G401 (cell line): ENCODE measurements around the gene ALOX15B. TPM values are rescaled to one million over a fixed set of nuclear protein-coding genes. Genes with fewer than 3 reads are reported as not detected.

ENCODE experiments used
- DNase-seq: peaks from one replicate; pipeline ENCODE4 v3.0.0-alpha.2; 2015; ENCODE audit warnings: low spot score
- in situ Hi-C: cut with HindIII; loops from 2 replicates; pipeline ENCODE4 v1.10.0; 2016; ENCODE audit warnings: low sequenced_read_pairs, mixed read lengths
- total RNA-seq: library from RNA; depleted of rRNA; stranded (reverse); fragments of >200 nt; shearing (Covaris generic); gene quantifications from 2 replicates; pipeline ENCODE4 v1.2.3, GENCODE V29; 2014; rRNA removed

Gene ALOX15B, protein sequence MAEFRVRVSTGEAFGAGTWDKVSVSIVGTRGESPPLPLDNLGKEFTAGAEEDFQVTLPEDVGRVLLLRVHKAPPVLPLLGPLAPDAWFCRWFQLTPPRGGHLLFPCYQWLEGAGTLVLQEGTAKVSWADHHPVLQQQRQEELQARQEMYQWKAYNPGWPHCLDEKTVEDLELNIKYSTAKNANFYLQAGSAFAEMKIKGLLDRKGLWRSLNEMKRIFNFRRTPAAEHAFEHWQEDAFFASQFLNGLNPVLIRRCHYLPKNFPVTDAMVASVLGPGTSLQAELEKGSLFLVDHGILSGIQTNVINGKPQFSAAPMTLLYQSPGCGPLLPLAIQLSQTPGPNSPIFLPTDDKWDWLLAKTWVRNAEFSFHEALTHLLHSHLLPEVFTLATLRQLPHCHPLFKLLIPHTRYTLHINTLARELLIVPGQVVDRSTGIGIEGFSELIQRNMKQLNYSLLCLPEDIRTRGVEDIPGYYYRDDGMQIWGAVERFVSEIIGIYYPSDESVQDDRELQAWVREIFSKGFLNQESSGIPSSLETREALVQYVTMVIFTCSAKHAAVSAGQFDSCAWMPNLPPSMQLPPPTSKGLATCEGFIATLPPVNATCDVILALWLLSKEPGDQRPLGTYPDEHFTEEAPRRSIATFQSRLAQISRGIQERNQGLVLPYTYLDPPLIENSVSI
- total RNA-seq: not detected in 2 replicates

- in situ Hi-C loops: no loop called here
- DNase-seq: no peak
These were observed at the start of gene ALOX15B for GRCh38 chr17:8038954-8039610. TSS of gene ALOX15B (plus strand) at chr17:8039059. CDS start at chr17:8039156, 97 bp downstream.

DNA sequence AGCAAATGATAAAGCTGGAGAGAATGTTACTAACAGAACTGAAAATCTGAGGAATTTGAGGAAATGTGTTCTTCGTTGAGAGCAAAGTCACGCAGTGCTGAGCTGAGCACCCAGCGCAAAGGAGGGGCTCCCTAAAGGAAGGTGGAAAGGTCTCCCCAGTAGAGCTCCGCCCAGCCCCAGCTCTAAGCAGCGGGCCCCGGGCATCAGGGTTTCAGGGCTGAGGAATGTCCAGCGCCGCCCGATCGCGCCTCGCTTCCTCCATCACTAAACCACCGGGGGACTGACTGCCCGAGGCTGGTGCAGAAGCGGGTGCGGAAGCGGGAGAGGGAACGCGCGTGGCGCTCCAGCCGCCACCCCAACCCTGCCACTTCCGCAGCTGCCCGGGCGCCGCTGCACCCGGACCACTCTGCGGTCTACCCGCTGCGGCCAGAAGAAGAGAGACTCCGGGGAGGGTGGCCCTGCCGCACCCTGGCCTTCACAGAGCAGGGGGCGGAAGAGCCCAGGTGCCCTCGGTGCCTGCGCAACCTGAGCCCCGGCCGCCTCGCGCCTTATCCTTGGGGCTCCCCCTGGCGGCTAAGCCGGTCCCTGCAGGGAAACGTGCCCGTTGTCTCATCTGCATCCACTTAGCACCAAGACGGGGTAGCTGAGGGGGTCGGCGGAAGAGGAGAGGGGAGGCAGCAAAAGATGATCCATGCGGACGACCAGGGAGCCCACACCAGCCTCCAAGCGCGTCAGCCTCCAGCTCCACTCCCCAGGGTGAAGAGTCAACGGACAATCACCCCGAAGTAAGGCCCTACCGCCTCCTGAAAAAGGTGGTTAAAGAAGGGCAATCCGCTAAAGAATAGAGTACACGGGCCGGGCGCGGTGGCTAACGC, 48.8 kb upstream of the ALOX15B start:
- in situ Hi-C loops: no loop called here
- peak; percentile 81 for DNase-seq

GRCh38 chr17:7992516-7992915, 46.3 kb upstream of the ALOX15B start:
- in situ Hi-C loops: no loop called here
- no peak for DNase-seq

- in situ Hi-C loops: no loop called here
- DNase-seq: no peak
These were observed 45.9 kb upstream of the ALOX15B start for GRCh38 chr17:7992924-7993323.

- in situ Hi-C loops: no loop called here
These were observed 44.8 kb upstream of the ALOX15B start for GRCh38 chr17:7993972-7994589.

GRCh38 chr17:7995724-7996123, 43.1 kb upstream of the ALOX15B start:
- no peak for DNase-seq
- in situ Hi-C loops: no loop called here

More at GRCh38 chr17:7993972-7994589, 44.8 kb upstream of the ALOX15B start:
- DNase-seq: no peak

GRCh38 chr17:7997186-7997585, 41.7 kb upstream of the ALOX15B start:
- peak; percentile 16 for DNase-seq
- in situ Hi-C loops: no loop called here

DNA sequence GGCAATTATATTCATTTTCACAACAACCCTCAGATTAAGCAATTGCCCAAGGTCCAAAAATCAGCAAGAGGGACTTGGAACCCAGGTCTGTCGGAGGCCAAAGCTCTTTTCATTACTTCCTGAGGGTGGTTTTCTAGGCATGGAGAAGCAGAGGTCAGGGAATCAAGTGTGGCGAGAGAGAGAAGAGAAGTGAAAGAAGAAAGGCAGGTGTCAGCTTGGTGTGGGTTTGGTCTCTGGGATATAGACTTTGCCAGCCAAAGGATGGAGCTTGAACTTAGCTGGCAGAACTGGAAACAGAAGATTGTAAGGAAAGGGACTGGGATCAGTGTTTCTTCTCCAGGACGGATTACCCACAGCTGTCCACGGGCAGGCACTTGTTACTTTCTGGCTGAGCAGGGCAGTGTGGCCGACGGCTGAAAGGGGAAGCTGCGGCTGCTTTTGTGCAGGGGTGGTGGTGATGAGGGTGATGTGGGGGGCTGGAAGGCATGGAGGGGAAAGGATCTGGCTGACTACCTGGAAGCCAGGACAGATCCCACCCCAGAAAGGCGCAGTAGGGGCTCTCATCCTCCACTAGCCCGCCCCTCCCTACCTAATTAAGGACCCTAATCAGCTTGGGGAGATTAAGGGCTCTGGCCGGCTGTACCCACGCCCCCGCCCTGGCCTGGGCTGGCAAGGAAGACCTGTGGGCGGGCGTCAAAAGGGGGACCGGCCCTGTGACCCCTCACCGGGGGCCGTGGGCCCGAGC, 36.7 kb upstream of the ALOX15B start, which contains the start of gene GUCY2D:
GUCY2D (plus strand) TSS at position 640 of the 745 bp plus-strand sequence. CDS start 433 bp downstream, outside the sequence.
- in situ Hi-C loops: no loop called here
- DNase-seq: no peak

DNA sequence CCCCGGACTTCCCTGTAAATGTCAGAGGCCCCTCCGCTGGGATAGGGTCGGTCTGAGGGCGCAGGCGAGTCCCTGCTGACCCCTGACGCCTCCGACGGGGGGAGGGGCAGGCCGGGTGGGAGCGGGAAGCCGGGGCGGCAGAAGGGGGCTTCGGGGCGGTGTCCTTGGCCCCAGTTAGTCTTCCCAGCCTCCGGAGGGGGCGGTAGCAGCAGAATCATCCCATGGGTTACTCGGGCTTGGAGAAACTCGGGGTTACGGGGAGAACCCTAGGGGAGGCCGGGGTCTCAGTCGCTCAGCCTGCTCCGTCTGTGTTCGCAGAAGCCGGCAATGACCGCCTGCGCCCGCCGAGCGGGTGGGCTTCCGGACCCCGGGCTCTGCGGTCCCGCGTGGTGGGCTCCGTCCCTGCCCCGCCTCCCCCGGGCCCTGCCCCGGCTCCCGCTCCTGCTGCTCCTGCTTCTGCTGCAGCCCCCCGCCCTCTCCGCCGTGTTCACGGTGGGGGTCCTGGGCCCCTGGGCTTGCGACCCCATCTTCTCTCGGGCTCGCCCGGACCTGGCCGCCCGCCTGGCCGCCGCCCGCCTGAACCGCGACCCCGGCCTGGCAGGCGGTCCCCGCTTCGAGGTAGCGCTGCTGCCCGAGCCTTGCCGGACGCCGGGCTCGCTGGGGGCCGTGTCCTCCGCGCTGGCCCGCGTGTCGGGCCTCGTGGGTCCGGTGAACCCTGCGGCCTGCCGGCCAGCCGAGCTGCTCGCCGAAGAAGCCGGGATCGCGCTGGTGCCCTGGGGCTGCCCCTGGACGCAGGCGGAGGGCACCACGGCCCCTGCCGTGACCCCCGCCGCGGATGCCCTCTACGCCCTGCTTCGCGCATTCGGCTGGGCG, 35.9 kb upstream of the ALOX15B start:
- in situ Hi-C loops: no loop called here
- DNase-seq: no peak

DNA sequence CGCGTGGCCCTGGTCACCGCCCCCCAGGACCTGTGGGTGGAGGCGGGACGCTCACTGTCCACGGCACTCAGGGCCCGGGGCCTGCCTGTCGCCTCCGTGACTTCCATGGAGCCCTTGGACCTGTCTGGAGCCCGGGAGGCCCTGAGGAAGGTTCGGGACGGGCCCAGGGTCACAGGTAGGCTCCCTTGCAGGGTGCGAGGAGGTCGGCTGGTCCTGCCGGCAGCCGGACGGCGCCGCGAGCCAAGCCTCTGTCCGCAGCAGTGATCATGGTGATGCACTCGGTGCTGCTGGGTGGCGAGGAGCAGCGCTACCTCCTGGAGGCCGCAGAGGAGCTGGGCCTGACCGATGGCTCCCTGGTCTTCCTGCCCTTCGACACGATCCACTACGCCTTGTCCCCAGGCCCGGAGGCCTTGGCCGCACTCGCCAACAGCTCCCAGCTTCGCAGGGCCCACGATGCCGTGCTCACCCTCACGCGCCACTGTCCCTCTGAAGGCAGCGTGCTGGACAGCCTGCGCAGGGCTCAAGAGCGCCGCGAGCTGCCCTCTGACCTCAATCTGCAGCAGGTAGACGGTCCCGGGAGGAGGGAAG, 35.2 kb upstream of the ALOX15B start:
- in situ Hi-C loops: no loop called here
- DNase-seq: no peak

GRCh38 chr17:8004899-8005298, 34.0 kb upstream of the ALOX15B start:
- no peak for DNase-seq
- in situ Hi-C loops: no loop called here

GRCh38 chr17:8005357-8005756, 33.5 kb upstream of the ALOX15B start:
- no peak for DNase-seq
- in situ Hi-C loops: no loop called here

GRCh38 chr17:8005967-8006730, 32.7 kb upstream of the ALOX15B start:
- in situ Hi-C loops: no loop called here
- peak; percentile 11 for DNase-seq

DNA sequence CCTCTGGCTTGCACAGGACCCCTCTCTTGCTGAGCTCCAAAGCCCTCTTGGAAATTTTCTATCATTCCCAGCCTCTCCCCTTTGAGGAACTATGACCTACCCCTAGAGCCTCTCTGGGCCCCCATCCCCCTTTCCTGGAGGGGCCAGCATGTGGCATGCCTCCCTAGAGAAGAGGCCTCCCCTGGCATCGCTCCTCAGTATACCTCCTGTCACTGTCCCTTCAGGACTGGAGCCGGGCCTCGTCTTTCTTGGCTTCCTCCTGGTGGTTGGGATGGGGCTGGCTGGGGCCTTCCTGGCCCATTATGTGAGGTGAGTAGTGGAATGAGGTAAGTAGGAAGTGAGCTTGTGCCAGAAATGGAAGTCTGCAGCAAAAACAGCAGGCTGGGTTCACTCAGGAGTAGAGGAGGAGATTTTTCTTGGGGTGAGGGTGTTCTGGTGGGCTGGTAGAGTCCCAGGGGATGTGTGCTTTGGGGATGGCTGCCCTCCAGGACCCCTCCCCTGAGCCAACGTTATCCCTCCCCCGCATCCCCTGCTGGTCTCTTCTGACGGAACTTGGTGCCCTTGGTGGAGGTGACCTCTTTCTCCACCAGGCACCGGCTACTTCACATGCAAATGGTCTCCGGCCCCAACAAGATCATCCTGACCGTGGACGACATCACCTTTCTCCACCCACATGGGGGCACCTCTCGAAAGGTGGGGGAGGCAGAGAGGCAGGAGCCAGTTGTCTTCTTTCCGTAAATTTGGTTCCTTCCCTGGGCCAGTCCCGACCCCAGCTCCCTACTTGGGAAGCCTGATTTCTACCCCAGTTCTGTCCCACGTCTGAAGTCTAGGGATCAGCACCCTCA, 31.8 kb upstream of the ALOX15B start:
- DNase-seq: no peak
- in situ Hi-C loops: no loop called here

DNA sequence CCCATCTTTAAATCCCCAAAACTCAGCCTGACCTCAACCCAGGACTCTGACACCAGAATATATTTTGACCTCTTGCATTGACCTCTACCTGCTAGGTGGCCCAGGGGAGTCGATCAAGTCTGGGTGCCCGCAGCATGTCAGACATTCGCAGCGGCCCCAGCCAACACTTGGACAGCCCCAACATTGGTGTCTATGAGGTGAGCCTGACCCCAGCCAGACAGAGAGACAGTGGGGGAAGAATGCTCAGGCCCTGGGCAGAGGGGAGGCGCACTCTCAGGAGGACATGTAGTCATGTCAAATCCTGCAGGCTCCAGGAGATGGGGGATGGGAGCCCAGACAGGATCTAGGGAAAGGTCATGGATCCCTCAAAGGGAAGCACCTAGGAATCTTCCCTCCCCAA, 31.0 kb upstream of the ALOX15B start:
- DNase-seq: no peak
- in situ Hi-C loops: no loop called here
